ENCODE results near the gene ALDH1B1. TPM values are rescaled to one million over a fixed set of nuclear protein-coding genes. Genes with fewer than 3 reads are reported as not detected.

ALDH1B1 gene
- total RNA-seq, 1 experiment from 2014 or later = 46.6 TPM

DNA sequence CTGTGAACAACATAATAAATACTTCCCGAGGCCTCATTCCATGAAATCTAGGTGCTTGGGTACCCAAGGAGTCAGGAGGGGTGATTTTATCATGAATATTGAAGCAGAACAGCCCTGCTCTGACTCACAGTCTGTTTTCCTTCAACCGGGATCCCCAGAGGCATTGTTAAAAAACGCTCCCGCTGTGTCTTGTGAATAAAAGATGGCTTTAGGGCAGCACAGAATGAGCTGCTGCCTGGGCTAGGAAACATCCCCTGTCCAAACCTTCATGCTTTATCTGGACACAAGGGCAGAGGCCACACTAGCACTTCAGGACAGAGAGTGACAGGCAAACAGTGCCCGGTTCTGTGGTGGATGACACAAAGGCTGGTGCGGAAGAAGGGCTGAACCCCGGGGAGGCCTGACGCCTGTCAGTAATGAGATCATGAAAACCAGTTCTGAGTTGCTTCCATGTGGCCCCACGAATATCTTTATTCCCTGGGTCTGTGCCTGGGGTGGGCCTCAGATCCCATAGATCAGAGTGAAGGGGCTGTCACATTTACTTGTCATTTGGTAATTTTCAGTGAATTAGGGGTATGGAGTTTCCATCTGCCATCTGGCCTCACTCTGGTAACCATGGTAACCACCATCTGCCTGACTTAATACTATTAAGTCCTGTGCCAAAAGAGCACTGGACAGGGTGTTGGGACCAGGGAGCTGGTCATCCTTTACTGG is 29.2 kb downstream of the ALDH1B1 start:
- Histone ChIP-seq H3K4me1 (ENCODE audit: control insufficient read depth in 1 of 2, insufficient read depth in 2 of 2, low read length in 2 of 2) (no peaks in the 10 kb centered on the region), H3K36me3 (ENCODE audit: control insufficient read depth in 1 of 2, insufficient read depth in 2 of 2, low read length in 2 of 2) (no peaks in the 10 kb centered on the region), H3K79me2 (ENCODE audit: insufficient read depth, low read length) (no peaks in the 10 kb centered on the region), H2AFZ (ENCODE audit: low read depth, low read length, poor library complexity, severe bottlenecking) (no peak overlapping the region), H3K9ac (ENCODE audit: low read length) (no peak overlapping the region), H3K27me3 (ENCODE audit: insufficient read depth, low read length) (no peaks in the 10 kb centered on the region), H3K9me2 (ENCODE audit: insufficient read depth) (no peaks in the 10 kb centered on the region), H3K27ac (ENCODE audit: low read depth, low read length) (no peak overlapping the region), H3K9me3 (ENCODE audit: control insufficient read depth in 1 of 2, insufficient read depth in 1 of 2, low read depth in 1 of 2, low read length in 2 of 2) (no peaks in the 10 kb centered on the region), H4K20me1 (ENCODE audit: insufficient read depth) (no peaks in the 10 kb centered on the region), H3K4me2 (ENCODE audit: low read length) (no peak overlapping the region), H3K4me3 (replicated peaks in 1 of 2; ENCODE audit: low read depth in 1 of 2, low read length in 2 of 2) (no peak overlapping the region)
- DNase-seq (ENCODE audit: low read depth, low spot score) = no peak
- ChIA-PET POLR2A (no interaction called here), RAD21 (ENCODE audit: low non-redundant PET in 1 of 2, low total read pairs in 2 of 2, uncharacterized antibody in 2 of 2, unreplicated experiment in 2 of 2) (no interaction called here), CTCF (no interaction called here)
- intact Hi-C loops (cut with micrococcal nuclease) = no loop called here
- no peak for ATAC-seq
- TF ChIP-seq, protein P1, sequence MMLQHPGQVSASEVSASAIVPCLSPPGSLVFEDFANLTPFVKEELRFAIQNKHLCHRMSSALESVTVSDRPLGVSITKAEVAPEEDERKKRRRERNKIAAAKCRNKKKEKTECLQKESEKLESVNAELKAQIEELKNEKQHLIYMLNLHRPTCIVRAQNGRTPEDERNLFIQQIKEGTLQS (IDR thresholded peaks at IDR 0.05) = no peak
- TF ChIP-seq ZNF274 (IDR thresholded peaks at IDR 0.05; ENCODE audit: low read depth, low read length) = no peak
- no peak for TF ChIP-seq CEBPB (IDR thresholded peaks at IDR 0.05; ENCODE audit: low read depth)
- TF ChIP-seq POLR2A (IDR thresholded peaks at IDR 0.05; ENCODE audit: borderline replicate concordance, extremely low read depth, insufficient read depth, insufficient read length) = no peak
- TF ChIP-seq CBX3 (IDR thresholded peaks at IDR 0.05; ENCODE audit: low read depth) = no peak
- no peak for TF ChIP-seq POLR2AphosphoS5 (IDR thresholded peaks at IDR 0.05; ENCODE audit: low read depth, low read length)
- no TSS peak for BruUV-seq (replicated peaks)

DNA sequence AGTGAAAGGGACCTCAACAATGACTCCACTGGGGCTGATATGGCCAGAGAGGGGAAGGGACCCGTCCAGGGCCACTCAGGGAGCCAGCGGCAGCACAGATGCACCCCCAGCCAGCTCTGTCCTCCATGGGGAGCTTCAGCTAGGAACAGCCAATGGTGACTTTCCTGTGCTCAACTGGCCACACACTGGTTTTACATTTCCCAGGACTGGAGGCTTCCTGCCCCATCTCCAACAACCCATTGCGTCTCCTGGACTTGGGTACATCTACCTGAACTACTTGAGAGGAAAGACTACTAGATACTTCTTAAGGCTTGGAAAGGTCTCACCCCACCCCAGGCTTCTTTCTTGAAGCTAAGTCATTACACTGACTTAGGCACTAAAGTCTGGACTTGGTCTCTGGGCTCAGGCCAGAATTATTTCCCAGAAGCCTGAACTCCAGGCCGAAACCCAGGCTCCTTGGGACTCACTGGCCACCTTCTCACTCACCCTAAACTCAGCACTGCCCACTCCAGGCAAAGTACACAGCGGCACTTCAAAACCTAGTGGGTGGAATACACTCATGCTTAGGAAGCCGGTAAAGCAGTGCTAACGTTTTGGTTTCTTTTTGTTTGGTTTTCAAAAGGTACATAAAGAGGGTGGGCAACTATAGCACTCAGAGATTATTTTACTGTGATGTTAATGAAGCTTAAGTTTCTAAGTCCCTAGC is 30.2 kb downstream of the ALDH1B1 start:
- RAD21 ChIA-PET (ENCODE audit: low non-redundant PET in 1 of 2, low total read pairs in 2 of 2, uncharacterized antibody in 2 of 2, unreplicated experiment in 2 of 2) = no interaction called here

More for the DNA sequence above, 30.2 kb downstream of the ALDH1B1 start:
- Histone ChIP-seq H3K9me3 (ENCODE audit: control insufficient read depth in 1 of 2, insufficient read depth in 1 of 2, low read depth in 1 of 2, low read length in 2 of 2) (no peaks in the 10 kb centered on the region), H2AFZ (ENCODE audit: low read depth, low read length, poor library complexity, severe bottlenecking) (no peak overlapping the region), H3K9me2 (ENCODE audit: insufficient read depth) (no peaks in the 10 kb centered on the region), H3K27me3 (ENCODE audit: insufficient read depth, low read length) (peaks cover 2% of the 10 kb centered on the region; the same call in 1 of the 2 replicates), H3K27ac (ENCODE audit: low read depth, low read length) (no peak overlapping the region), H4K20me1 (ENCODE audit: insufficient read depth) (no peaks in the 10 kb centered on the region), H3K4me2 (ENCODE audit: low read length) (no peak overlapping the region), H3K79me2 (ENCODE audit: insufficient read depth, low read length) (no peaks in the 10 kb centered on the region), H3K4me3 (replicated peaks in 1 of 2; ENCODE audit: low read depth in 1 of 2, low read length in 2 of 2) (no peak overlapping the region), H3K36me3 (ENCODE audit: control insufficient read depth in 1 of 2, insufficient read depth in 2 of 2, low read length in 2 of 2) (no peaks in the 10 kb centered on the region), H3K4me1 (ENCODE audit: control insufficient read depth in 1 of 2, insufficient read depth in 2 of 2, low read length in 2 of 2) (no peaks in the 10 kb centered on the region), H3K9ac (ENCODE audit: low read length) (no peak overlapping the region)
- POLR2A ChIA-PET = no interaction called here
- BruUV-seq (replicated peaks) = no TSS peak
- intact Hi-C loops (cut with micrococcal nuclease) = no loop called here
- no peak for DNase-seq (ENCODE audit: low read depth, low spot score)
- no peak for TF ChIP-seq JUND (IDR thresholded peaks at IDR 0.05)
- TF ChIP-seq, protein P2, sequence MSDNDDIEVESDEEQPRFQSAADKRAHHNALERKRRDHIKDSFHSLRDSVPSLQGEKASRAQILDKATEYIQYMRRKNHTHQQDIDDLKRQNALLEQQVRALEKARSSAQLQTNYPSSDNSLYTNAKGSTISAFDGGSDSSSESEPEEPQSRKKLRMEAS (IDR thresholded peaks at IDR 0.05) = no peak
- no peak for TF ChIP-seq SRF (IDR thresholded peaks at IDR 0.05; ENCODE audit: low read depth)
- no peak for TF ChIP-seq SP1 (IDR thresholded peaks at IDR 0.05; ENCODE audit: low read depth)
- no peak for TF ChIP-seq CEBPB (IDR thresholded peaks at IDR 0.05; ENCODE audit: low read depth)
- no peak for TF ChIP-seq EZH2phosphoT487 (IDR thresholded peaks at IDR 0.05; ENCODE audit: borderline replicate concordance)
- no peak for TF ChIP-seq EZH2 (IDR thresholded peaks at IDR 0.05)
- TF ChIP-seq EGR1 (IDR thresholded peaks at IDR 0.05; ENCODE audit: low read depth) = no peak
- TF ChIP-seq, protein P1 (IDR thresholded peaks at IDR 0.05) = no peak
- TF ChIP-seq, protein P3, sequence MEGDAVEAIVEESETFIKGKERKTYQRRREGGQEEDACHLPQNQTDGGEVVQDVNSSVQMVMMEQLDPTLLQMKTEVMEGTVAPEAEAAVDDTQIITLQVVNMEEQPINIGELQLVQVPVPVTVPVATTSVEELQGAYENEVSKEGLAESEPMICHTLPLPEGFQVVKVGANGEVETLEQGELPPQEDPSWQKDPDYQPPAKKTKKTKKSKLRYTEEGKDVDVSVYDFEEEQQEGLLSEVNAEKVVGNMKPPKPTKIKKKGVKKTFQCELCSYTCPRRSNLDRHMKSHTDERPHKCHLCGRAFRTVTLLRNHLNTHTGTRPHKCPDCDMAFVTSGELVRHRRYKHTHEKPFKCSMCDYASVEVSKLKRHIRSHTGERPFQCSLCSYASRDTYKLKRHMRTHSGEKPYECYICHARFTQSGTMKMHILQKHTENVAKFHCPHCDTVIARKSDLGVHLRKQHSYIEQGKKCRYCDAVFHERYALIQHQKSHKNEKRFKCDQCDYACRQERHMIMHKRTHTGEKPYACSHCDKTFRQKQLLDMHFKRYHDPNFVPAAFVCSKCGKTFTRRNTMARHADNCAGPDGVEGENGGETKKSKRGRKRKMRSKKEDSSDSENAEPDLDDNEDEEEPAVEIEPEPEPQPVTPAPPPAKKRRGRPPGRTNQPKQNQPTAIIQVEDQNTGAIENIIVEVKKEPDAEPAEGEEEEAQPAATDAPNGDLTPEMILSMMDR (IDR thresholded peaks at IDR 0.05 in 2 of 3, conservative IDR thresholded peaks at IDR 0.05 in 1 of 3; ENCODE audit: borderline replicate concordance in 1 of 3, insufficient read depth in 1 of 3, low read depth in 2 of 3, low read length in 2 of 3) = no peak
- TF ChIP-seq SIN3A (IDR thresholded peaks at IDR 0.05; ENCODE audit: low read depth) = no peak
- no peak for TF ChIP-seq CBX3 (IDR thresholded peaks at IDR 0.05; ENCODE audit: low read depth)
- CTCF ChIA-PET = no interaction called here
- no peak for ATAC-seq

All from HCT116 (cell line).